Esophagus squamous epithelium (tissue), 4 donors: Measurements from ENCODE around the gene ZEB1.

Source experiments
- POLR2A ChIP-seq, 4 donors: fragments of 450-650 bp; IDR thresholded peaks; one replicate each; pipeline ENCODE4 v1.6.1; 2017; ENCODE audit warnings: antibody characterized with exemption in 4 of 4, mild to moderate bottlenecking in 4 of 4, moderate library complexity in 3 of 4
- TF ChIP-seq, protein P1 (sequence below), 6 experiments: fragments of 450-650 bp in 4 of 6; fragments of 200-600 bp in 2 of 6; sonication (generic) in 2 of 6; IDR thresholded peaks; one replicate each; pipeline ENCODE4 v1.5.1; 2016 to 2019; ENCODE audit warnings: antibody characterized with exemption in 6 of 6, mild to moderate bottlenecking in 4 of 6, moderate library complexity in 4 of 6

DNA sequence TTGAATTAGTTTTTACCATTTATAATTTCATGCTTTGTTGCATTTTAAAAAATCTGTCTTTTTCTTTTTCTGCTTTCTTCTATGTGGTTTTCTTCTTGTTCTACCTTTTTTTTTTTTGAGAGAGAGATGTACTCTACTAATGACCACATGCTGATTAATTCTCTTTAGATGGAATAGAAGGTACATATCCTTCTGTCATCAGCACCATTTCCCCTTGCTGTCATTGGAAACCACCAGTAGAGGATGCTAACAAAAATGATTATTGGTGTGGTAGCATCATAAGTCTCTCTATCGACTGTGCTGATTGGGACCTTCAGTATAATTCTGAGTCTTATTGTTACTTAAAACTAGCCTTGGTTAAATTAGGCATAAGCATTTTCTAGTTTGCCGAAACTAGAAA lies 3.6 kb downstream of the ZEB1 start:
- TF ChIP-seq, protein P1, sequence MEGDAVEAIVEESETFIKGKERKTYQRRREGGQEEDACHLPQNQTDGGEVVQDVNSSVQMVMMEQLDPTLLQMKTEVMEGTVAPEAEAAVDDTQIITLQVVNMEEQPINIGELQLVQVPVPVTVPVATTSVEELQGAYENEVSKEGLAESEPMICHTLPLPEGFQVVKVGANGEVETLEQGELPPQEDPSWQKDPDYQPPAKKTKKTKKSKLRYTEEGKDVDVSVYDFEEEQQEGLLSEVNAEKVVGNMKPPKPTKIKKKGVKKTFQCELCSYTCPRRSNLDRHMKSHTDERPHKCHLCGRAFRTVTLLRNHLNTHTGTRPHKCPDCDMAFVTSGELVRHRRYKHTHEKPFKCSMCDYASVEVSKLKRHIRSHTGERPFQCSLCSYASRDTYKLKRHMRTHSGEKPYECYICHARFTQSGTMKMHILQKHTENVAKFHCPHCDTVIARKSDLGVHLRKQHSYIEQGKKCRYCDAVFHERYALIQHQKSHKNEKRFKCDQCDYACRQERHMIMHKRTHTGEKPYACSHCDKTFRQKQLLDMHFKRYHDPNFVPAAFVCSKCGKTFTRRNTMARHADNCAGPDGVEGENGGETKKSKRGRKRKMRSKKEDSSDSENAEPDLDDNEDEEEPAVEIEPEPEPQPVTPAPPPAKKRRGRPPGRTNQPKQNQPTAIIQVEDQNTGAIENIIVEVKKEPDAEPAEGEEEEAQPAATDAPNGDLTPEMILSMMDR (IDR thresholded peaks at IDR 0.05), result peak in 2 of 6 experiments; percentile 13 to 16
- no peak for TF ChIP-seq POLR2A (IDR thresholded peaks at IDR 0.05)
